Stimulated activated CD4-positive, alpha-beta T cell treated with anti-CD3 and anti-CD28 coated beads, Interleukin-1b, Interleukin-23, amount 100 ng/mL, for 24 hours (primary cell): ENCODE data around the gene CLASP1.
"Not testable (repeated sequence)": the region's sequence is repeated elsewhere in the genome, so short reads cannot be mapped to it uniquely, and the experiment has no call there.

ENCODE experiments used
- DNase-seq, 4 experiments: peaks; one replicate each; pipeline ENCODE4 v3.0.0-alpha.2; 2020; ENCODE audit warnings: low read depth in 4 of 4, low spot score in 1 of 4

CLASP1 gene

DNA sequence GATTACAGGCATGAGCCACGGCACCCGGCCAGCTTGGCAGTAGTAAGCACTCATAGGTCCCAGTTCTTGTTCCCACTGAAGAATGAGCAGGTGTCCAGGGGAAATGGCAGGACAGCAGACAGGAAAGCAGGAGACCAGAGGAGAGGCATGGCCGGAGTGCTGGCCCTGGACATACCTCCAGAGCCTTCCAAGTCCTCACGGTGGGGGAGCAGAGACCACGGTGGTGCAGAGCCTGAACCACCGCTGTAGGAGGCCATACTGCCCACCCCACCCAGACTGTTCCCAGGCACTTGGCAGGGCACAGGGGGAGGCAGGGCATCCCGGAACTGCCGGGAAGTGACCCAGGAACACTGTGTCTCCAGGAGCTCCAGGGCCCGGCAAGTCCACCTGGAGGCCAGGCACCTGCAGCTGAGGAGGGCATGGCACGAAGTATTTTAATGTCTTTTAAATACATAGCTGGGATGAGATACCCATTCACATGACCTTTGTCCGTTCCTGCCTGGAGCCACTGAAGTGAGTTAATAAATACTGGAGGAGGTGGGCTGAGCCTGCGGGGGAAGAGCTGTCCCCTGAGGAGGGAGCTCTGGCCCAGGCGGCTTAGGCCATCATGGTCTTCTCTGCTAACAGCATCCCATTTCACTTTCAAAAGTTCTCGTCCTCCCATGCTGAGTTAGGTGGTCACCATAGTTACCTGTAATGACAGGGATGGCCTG, 314.5 kb downstream of the CLASP1 start:
- DNase-seq, result no peak

GRCh38 chr2:121333834-121334558, 315.3 kb downstream of the CLASP1 start:
- no peak for DNase-seq

DNA sequence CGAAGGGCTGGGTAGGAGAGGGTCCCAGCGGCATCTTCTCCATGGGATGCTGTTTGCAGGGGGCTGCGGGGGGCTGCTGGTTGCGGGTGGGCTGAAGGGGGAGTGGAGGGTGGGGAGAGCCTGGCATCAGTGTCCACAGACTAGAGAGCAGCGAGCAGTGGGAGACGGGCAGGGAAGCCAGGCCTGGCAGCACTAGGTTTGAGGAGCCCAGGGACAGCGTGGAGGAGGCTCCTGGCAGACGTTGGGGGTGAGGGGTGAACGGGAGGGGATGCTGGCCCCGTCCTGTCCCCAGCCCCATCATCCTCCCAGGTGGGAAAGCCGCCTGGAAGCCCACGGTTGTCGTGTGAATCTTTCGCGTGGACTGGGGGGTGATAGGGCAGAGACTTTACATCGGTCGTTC, 316.0 kb downstream of the CLASP1 start:
- no peak for DNase-seq

DNA sequence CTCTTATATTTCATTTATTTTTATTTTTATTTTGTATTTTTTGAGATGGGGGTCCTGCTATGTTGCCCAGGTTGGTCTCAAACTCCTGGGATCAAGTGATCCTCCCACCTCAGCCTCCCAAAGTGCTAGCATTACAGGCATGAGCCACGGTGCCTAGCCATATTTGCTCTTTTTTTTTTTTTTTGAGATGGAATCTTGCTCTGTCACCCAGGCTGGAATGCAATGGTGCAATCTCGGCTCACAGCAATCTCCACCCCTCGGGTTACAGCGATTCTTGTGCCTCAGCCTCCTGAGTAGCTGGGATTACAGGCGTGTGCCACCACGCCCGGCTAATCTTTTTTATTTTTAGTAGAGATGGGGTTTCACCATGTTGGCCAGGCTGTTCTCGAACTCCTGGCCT, 317.9 kb downstream of the CLASP1 start:
- not testable (repeated sequence) for DNase-seq

DNA sequence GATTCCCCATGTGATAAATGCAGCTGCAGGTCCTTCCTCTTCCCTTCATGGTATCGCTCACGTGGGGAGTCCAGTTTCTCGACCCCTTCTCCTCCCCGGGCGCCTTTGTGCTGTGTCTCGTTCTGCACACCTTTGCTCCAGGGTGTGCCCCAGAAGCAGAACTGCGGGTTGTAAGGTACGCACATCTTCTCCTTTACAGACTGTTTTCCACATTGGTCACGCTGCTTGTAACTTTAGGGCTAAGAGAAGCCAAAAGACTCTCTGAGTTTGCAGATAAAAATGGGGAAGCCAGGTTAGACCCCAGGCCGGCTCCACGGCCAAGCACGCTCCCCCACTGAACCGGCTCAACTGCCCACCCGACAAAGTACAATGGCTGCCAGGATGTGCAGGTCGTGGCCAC, 318.3 kb downstream of the CLASP1 start:
- no peak for DNase-seq

DNA sequence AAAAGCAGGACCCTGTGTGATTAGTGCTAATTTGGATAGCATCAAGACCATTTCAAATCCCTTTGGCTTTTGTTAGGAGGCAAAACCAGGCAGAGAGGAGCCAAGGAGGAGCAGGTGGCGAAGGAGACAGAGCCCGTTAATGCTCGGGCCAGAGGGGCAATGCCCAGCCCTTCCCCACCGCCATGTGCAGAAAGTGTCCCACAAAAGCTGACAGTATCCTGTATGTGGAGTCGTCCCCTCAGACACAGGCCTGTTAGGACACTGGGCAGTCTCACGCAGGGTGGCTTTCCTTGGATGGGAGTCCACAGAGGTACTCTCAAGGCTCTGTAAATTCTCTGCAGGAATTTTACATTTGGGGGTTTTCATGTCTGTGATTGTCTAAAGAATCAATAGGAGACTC, 319.5 kb downstream of the CLASP1 start:
- DNase-seq, result no peak

DNA sequence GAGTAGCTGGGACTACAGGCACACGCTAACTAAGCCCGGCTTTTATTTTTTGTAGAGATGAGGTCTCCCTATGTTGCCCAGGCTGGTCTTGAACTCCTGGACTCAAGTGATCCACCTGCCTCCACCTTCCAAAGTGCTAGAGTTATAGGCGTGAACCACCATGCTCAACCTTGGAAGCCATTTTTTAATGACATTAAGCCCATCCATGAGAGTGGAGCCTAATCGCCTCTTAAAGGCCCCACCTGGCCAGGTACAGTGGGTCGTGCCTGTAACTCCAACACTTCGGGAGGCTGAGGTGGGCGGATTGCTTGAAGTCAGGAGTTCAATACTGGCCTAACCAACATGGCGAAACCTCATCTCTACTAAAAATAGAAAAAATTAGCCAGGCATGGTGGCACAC, 322.6 kb downstream of the CLASP1 start:
- DNase-seq, result no peak

DNA sequence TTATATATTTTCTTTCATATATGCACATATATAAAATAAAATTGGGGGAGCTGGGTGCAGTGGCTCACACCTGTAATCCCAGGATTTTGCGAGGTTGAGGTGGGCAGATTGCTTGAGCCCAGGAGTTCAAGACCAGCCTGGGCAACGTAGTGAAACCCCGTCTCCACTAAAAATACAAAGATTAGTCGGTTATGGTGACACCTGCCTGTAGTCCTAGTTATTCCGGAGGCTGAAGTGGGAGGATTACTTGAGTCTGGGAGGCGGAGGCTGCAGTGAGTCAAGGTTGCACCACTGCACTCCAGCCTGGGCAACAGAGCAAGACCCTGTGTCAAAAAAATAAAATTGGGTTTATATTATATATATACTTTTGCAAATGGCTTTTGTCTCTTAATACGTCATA, 324.7 kb downstream of the CLASP1 start:
- DNase-seq, result no peak

GRCh38 chr2:121321476-121321875, 327.8 kb downstream of the CLASP1 start:
- no peak for DNase-seq

- DNase-seq, result no peak
Measured at GRCh38 chr2:121319941-121320340, 329.3 kb downstream of the CLASP1 start.

GRCh38 chr2:121316986-121317385, 332.3 kb downstream of the CLASP1 start:
- DNase-seq, result no peak

DNA sequence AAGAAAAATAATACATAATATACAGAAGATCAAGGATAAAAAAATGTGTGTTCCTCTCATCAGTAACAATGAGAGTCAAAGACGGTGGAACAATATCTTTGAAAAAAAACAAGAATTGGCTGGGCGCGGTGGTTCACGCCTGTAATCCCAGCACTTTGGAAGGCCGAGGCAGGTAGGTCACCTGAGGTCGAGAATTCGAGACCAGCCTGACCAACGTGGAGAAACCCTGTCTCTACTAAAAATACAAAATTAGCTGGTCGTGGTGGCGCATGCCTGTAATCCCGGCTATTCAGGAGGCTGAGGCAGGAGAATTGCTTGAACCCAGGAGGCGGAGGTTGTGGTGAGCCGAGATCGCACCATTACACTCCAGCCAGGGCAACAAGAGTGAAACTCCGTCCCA, 335.6 kb downstream of the CLASP1 start:
- DNase-seq, result not testable (repeated sequence)

DNA sequence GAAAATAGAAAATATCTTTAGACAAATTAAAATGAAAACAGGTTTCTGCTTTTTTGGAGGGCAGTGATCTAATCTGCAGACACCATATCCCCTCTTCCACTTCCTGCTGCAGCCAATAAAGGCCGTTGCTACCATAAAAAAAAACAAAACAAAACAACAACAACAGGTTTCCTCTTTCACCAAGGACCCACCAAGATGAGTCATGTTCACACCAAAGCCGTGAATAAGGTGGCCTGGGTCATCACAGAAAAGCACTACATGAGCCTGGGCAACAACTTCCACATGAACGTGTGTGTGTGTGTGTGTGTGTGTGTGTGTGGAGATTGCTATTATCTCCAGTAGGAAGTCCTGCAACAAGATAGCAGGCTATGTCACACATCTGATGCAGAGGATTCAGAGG, 339.5 kb downstream of the CLASP1 start:
- DNase-seq, result no peak

- no peak for DNase-seq
Measured at GRCh38 chr2:121309323-121309722, 339.9 kb downstream of the CLASP1 start.

- DNase-seq, result no peak
Measured at GRCh38 chr2:121307048-121307447, 342.2 kb downstream of the CLASP1 start.

- no peak for DNase-seq
Measured at GRCh38 chr2:121304941-121305340, 344.3 kb downstream of the CLASP1 start.

GRCh38 chr2:121303531-121304263, 345.6 kb downstream of the CLASP1 start:
- no peak for DNase-seq

DNA sequence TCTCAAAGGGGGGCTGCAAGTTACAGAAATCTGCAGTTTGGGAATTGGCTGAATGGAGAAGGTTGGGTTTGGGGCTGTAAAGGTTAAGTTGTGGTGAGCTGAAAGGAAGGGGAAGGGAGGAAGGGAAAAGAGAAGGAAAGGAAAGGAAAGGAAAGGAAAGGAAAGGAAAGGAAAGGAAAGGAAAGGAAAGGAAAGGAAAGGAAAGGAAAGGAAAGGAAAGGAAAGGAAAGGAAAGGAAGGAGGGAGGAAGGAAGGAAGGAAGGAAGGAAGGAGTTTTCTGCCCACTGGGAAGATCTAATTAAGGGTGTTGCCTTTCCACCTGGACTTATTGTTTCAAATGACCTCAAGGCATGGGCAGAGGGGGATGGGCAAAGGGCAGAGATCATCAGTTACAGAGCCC, 348.1 kb downstream of the CLASP1 start:
- not testable (repeated sequence) for DNase-seq

DNA sequence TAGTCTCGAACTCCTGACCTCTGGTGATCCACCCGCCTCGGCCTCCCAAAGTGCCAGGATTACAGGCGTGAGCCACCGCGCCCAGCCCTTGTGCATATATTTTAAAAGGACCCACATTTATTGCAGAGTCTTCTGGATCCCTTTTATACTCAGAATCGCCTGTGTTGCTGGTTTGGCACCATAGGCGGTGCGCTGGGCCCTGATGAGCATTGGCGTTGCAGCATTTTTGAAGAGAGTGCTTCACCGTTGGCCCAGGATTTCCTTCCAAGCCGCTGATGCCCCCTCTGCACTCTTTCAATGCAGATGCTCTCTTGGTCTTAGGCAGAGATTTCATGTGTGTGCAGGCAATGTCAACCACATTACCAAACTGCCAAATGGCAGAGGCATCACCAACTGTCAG, 350.8 kb downstream of the CLASP1 start:
- DNase-seq, result no peak

DNA sequence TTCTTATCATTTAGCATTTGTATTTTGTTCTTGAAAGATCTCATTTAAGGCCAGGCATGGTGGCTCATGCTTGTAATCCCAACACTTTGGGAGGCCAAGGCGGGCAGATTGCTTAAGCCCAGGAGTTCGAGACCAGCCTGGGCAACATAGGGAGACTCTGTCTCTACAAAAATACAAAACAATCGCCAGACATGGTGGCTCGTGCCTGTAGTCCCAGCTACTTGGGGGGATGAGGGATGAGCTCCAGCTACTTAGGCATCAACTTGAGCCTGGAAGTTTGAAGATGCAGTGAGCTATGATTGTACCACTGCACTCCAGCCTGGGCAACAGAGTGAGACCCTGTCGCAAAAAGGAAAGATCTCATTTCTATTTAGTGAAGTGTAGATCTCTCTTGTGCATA, 351.4 kb downstream of the CLASP1 start:
- DNase-seq, result not testable (repeated sequence)

GRCh38 chr2:121297217-121297830, 351.9 kb downstream of the CLASP1 start:
- no peak for DNase-seq
